G401 (cell line): ENCODE measurements around the gene HOXA1. TPM values are rescaled to one million over a fixed set of nuclear protein-coding genes. Genes with fewer than 3 reads are reported as not detected.

Experiments
- DNase-seq: peaks from one replicate; pipeline ENCODE4 v3.0.0-alpha.2; 2015; ENCODE audit warnings: low spot score
- in situ Hi-C: cut with HindIII; loops from 2 replicates; pipeline ENCODE4 v1.10.0; 2016; ENCODE audit warnings: low sequenced_read_pairs, mixed read lengths
- total RNA-seq: library from RNA; depleted of rRNA; stranded (reverse); fragments of >200 nt; shearing (Covaris generic); gene quantifications from 2 replicates; pipeline ENCODE4 v1.2.3, GENCODE V29; 2014

The HOXA1 gene
- total RNA-seq, 1 experiment from 2014 or later, result 15.5 TPM

GRCh38 chr7:27110186-27111031, 14.6 kb upstream of the HOXA1 start:
- no peak for DNase-seq
- in situ Hi-C loops, result no loop called here

GRCh38 chr7:27109466-27110185, 13.8 kb upstream of the HOXA1 start:
- no peak for DNase-seq
- in situ Hi-C loops, result no loop called here

GRCh38 chr7:27108390-27109127, 12.8 kb upstream of the HOXA1 start:
- no peak for DNase-seq

GRCh38 chr7:27107391-27108381, 11.9 kb upstream of the HOXA1 start:
- in situ Hi-C loops, result no loop called here

More at GRCh38 chr7:27108390-27109127, 12.8 kb upstream of the HOXA1 start:
- in situ Hi-C loops, result no loop called here

GRCh38 chr7:27106901-27107240, 11.1 kb upstream of the HOXA1 start:
- no peak for DNase-seq
- in situ Hi-C loops, result no loop called here

More at GRCh38 chr7:27107391-27108381, 11.9 kb upstream of the HOXA1 start:
- DNase-seq, result no peak

- in situ Hi-C loops, result no loop called here
- DNase-seq, result no peak
Measured at GRCh38 chr7:27106181-27106900, 10.5 kb upstream of the HOXA1 start.

- no peak for DNase-seq
- in situ Hi-C loops, result no loop called here
Measured at GRCh38 chr7:27105301-27106031, 9.7 kb upstream of the HOXA1 start.

- no peak for DNase-seq
- in situ Hi-C loops, result no loop called here
Measured at GRCh38 chr7:27104341-27105058, 8.7 kb upstream of the HOXA1 start.

GRCh38 chr7:27103489-27104226, 7.9 kb upstream of the HOXA1 start:
- in situ Hi-C loops, result no loop called here
- no peak for DNase-seq

GRCh38 chr7:27102581-27103442, 7.0 kb upstream of the HOXA1 start, which contains the start of gene HOXA2:
Gene HOXA2 (minus strand): TSS chr7:27102683. CDS start chr7:27102500, 183 bp downstream.
- in situ Hi-C loops, result no loop called here
- no peak for DNase-seq

GRCh38 chr7:27101957-27102580, 6.3 kb upstream of the HOXA1 start:
- no peak for DNase-seq
- in situ Hi-C loops, result no loop called here

- DNase-seq, result no peak
- in situ Hi-C loops, result no loop called here
Measured at GRCh38 chr7:27101171-27101956, 5.6 kb upstream of the HOXA1 start.

GRCh38 chr7:27100694-27101170, 4.9 kb upstream of the HOXA1 start:
- no peak for DNase-seq

More at GRCh38 chr7:27100694-27101170, 4.9 kb upstream of the HOXA1 start:
- in situ Hi-C loops, result no loop called here
